ENCODE data around the gene GAMT. TPM values are rescaled to one million over a fixed set of nuclear protein-coding genes. Genes with fewer than 3 reads are reported as not detected.

Gene GAMT
- total RNA-seq, 1 donor from 2014 or later = 29.2 TPM

GRCh38 chr19:1407528-1408299 is 6.4 kb upstream of the GAMT start, which contains the start of gene DAZAP1:
Gene DAZAP1 (plus strand): TSS chr19:1407586. CDS start chr19:1407774, 188 bp downstream.
- no peak for TF ChIP-seq CTCF (conservative IDR thresholded peaks at IDR 0.05; ENCODE audit: low read depth, low read length)
- DNase-seq (ENCODE audit: low read depth) = no peak
- H3K4me3 ChIP-seq (ENCODE audit: low read depth, low read length) = peak within 1 kb of the TSS; percentile 93

GRCh38 chr19:1406774-1407527 is 5.6 kb upstream of the GAMT start:
- peak overlapping the region; percentile 73 for H3K4me3 ChIP-seq (ENCODE audit: low read depth, low read length)
- peak; percentile 56 for TF ChIP-seq CTCF (conservative IDR thresholded peaks at IDR 0.05; ENCODE audit: low read depth, low read length)
- DNase-seq (ENCODE audit: low read depth) = no peak

GRCh38 chr19:1402411-1403070 is 1.2 kb upstream of the GAMT start:
- peak overlapping the region; percentile 3 for H3K4me3 ChIP-seq (ENCODE audit: low read depth, low read length)

GRCh38 chr19:1401889-1402217 is 511 bp upstream of the GAMT start:
- no peak for DNase-seq (ENCODE audit: low read depth)
- no peak for TF ChIP-seq CTCF (conservative IDR thresholded peaks at IDR 0.05; ENCODE audit: low read depth, low read length)
- H3K4me3 ChIP-seq (ENCODE audit: low read depth, low read length) = peak overlapping the region; percentile 74

More at GRCh38 chr19:1402411-1403070, 1.2 kb upstream of the GAMT start:
- no peak for TF ChIP-seq CTCF (conservative IDR thresholded peaks at IDR 0.05; ENCODE audit: low read depth, low read length)
- DNase-seq (ENCODE audit: low read depth) = no peak

GRCh38 chr19:1400281-1401137 is 833 bp downstream of the GAMT start:
- no peak for TF ChIP-seq CTCF (conservative IDR thresholded peaks at IDR 0.05; ENCODE audit: low read depth, low read length)
- DNase-seq (ENCODE audit: low read depth) = no peak
- peak overlapping the region; percentile 74 for H3K4me3 ChIP-seq (ENCODE audit: low read depth, low read length)

GRCh38 chr19:1399745-1400144 is 1.6 kb downstream of the GAMT start:
- H3K4me3 ChIP-seq (ENCODE audit: low read depth, low read length) = no peak overlapping the region
- no peak for TF ChIP-seq CTCF (conservative IDR thresholded peaks at IDR 0.05; ENCODE audit: low read depth, low read length)
- no peak for DNase-seq (ENCODE audit: low read depth)

Measured in epithelial cell of proximal tubule (primary cell).